Right lobe of liver (tissue), 6 donors: ENCODE data around the gene TLR10. TPM values are rescaled to one million over a fixed set of nuclear protein-coding genes. Genes with fewer than 3 reads are reported as not detected.
A peak's percentile ranks its signal among the peaks of the same experiment; 100 is the strongest.

Source experiments
- ATAC-seq, 4 donors: fragments of 200-7000 bp; cut with Tn5 transposase; one replicate each; pipeline ENCODE4 v1.9.1; 2020; ENCODE audit warnings: mild to moderate bottlenecking in 4 of 4, moderate library complexity in 4 of 4
- DNase-seq, 3 donors: peaks; one replicate each; pipeline ENCODE4 v3.0.0-alpha.2; 2020
- H3K27ac ChIP-seq, 3 donors: fragments of 200-600 bp; one replicate each; pipeline ENCODE4 v1.8.0; 2022
- H3K27me3 ChIP-seq, 2 donors: fragments of 200-600 bp; one replicate each; pipeline ENCODE4 v1.8.0; 2022
- H3K36me3 ChIP-seq, 4 donors: fragments of 200-600 bp; sonication (generic) in 1 of 4; one replicate each; pipeline versions ENCODE4 v1.5.1 to v1.8.0; 2017 to 2022; ENCODE audit warnings: control low read depth in 1 of 4
- H3K4me1 ChIP-seq, 4 donors: fragments of 200-600 bp; sonication (generic) in 1 of 4; one replicate each; pipeline versions ENCODE4 v1.5.1 to v1.8.0; 2017 to 2022; ENCODE audit warnings: control low read depth in 1 of 4
- H3K4me3 ChIP-seq, 3 donors: fragments of 200-600 bp; one replicate each; pipeline ENCODE4 v1.8.0; 2022
- H3K9me3 ChIP-seq, 4 donors: fragments of 200-600 bp; sonication (generic) in 1 of 4; one replicate each; pipeline versions ENCODE4 v1.5.1 to v1.8.0; 2017 to 2022; ENCODE audit warnings: control low read depth in 1 of 4
- CTCF ChIP-seq, 4 donors: fragments of 200-600 bp in 3 of 4; fragments of 450-650 bp in 1 of 4; IDR thresholded peaks; one replicate each; pipeline versions ENCODE4 v1.5.1 to v1.8.0; 2016 to 2022; ENCODE audit warnings: antibody characterized with exemption in 4 of 4, mild to moderate bottlenecking in 2 of 4
- POLR2A ChIP-seq: fragments of 450-650 bp; IDR thresholded peaks from one replicate; pipeline ENCODE4 v1.6.1; 2017; ENCODE audit warnings: antibody characterized with exemption, mild to moderate bottlenecking
- whole genome bisulfite sequencing: methylation state at CpG from one replicate; pipeline ENCODE4 v1.1.6; 2018; ENCODE audit warnings: low coverage, low lambda C conversion rate; ENCODE audit not compliant: insufficient coverage; ENCODE audit errors: missing lambda C conversion rate; 5-methylcytosine and 5-hydroxymethylcytosine counted together
- intact Hi-C, 2 donors: fragments of 100-400 bp; cut with DNase I; formaldehyde crosslinking; loops; one replicate each; pipeline versions ENCODE4 v1.11.2 to v1.14.1; 2022
- small RNA-seq, 2 experiments: library from RNA; depleted of rRNA; stranded (forward); fragments of <200 nt; gene quantifications; one replicate each; pipeline ENCODE3, GENCODE V24; 2016
- total RNA-seq, 6 experiments: library from RNA; depleted of rRNA in 2 of 6; stranded (reverse); fragments of >200 nt in 2 of 6; fragmentation: NEBNext Ultra II Directional in 3 of 6; extraction: Animal tissue kit (Norgen Biotek cat#: 25700) in 3 of 6; gene quantifications; one replicate each; pipeline versions ENCODE4 v1.1.0 to v1.2.4, GENCODE V29; 2016 to 2023
- donor health status: DM: no; HTN: yes; CAD: no.
- donor health status: DM: no; HTN: no; CAD: no.
- donor health status: DM: no; HTN: no; CAD: no.
- donor health status: DM: no; HTN: yes; CAD: no.
- donor health status: DM: no; HTN: yes; CAD: no.

The TLR10 gene
- total RNA-seq, 6 experiments from 2014 or later, result 0.16 to 0.68 (median 0.39) TPM; not detected in 2

- DNase-seq (no peak), ATAC-seq (peak in 2 of 4 donors; percentile 23 to 30)
- no peak overlapping the region for H3K27ac ChIP-seq
- peaks cover 0 to 3% (median 0%) of the 10 kb centered on the region in 4 donors for H3K4me1 ChIP-seq
- H3K27me3 ChIP-seq, result no peaks in the 10 kb centered on the region
- H3K36me3 ChIP-seq, result no peaks in the 10 kb centered on the region
- no peaks in the 10 kb centered on the region for H3K9me3 ChIP-seq
- WGBS, result 46% methylated on average over 2 of the region's 4 CpGs
- H3K4me3 ChIP-seq, result no peak overlapping the region
- intact Hi-C loops, result no loop called here
- TF ChIP-seq POLR2A (no peak), CTCF (IDR thresholded peaks at IDR 0.05) (peak in 1 of 4 donors; percentile 12)
Observed at GRCh38 chr4:38728631-38729141, 54.1 kb downstream of the TLR10 start.

GRCh38 chr4:38724475-38724808, 58.3 kb downstream of the TLR10 start:
- no peaks in the 10 kb centered on the region for H3K9me3 ChIP-seq
- H3K27ac ChIP-seq, result no peak overlapping the region
- intact Hi-C loops, result no loop called here
- TF ChIP-seq POLR2A (no peak), CTCF (IDR thresholded peaks at IDR 0.05) (no peak)
- H3K27me3 ChIP-seq, result no peaks in the 10 kb centered on the region
- no peaks in the 10 kb centered on the region for H3K36me3 ChIP-seq
- 97% methylated on average over 2 of the region's 3 CpGs for WGBS
- no peak for ATAC-seq
- no peak overlapping the region for H3K4me3 ChIP-seq
- DNase-seq, result no peak
- peaks cover 0 to 3% (median 0%) of the 10 kb centered on the region in 4 donors for H3K4me1 ChIP-seq

- DNase-seq, result no peak
Observed at GRCh38 chr4:38723726-38724474, 58.9 kb downstream of the TLR10 start.

GRCh38 chr4:38723114-38723513, 59.7 kb downstream of the TLR10 start:
- TF ChIP-seq CTCF (IDR thresholded peaks at IDR 0.05) (no peak), POLR2A (no peak)
- Histone ChIP-seq H3K4me3 (no peak overlapping the region), H3K4me1 (no peaks in the 10 kb centered on the region), H3K36me3 (no peaks in the 10 kb centered on the region), H3K9me3 (no peaks in the 10 kb centered on the region), H3K27ac (no peak overlapping the region), H3K27me3 (no peaks in the 10 kb centered on the region)
- DNase-seq (no peak), ATAC-seq (peak in 1 of 4 donors; percentile 34)
- intact Hi-C loops, result no loop called here
- 97% methylated on average over 4 of the region's 4 CpGs for WGBS

More at GRCh38 chr4:38723726-38724474, 58.9 kb downstream of the TLR10 start:
- peaks cover 0 to 3% (median 0%) of the 10 kb centered on the region in 4 donors for H3K4me1 ChIP-seq
- H3K9me3 ChIP-seq, result no peaks in the 10 kb centered on the region
- WGBS, result 78% methylated on average over 7 of the region's 7 CpGs
- TF ChIP-seq POLR2A (no peak), CTCF (IDR thresholded peaks at IDR 0.05) (no peak)
- no peak overlapping the region for H3K27ac ChIP-seq
- H3K36me3 ChIP-seq, result no peaks in the 10 kb centered on the region
- no peaks in the 10 kb centered on the region for H3K27me3 ChIP-seq
- ATAC-seq, result no peak
- intact Hi-C loops, result no loop called here
- H3K4me3 ChIP-seq, result no peak overlapping the region

Small RNA genes lying within 50 kb of the gene (small RNA-seq; reads per million reads assigned to genes)
- gene RNA5SP158, result 0 reads per million in 2 experiments

Other genes with a start within 250 kb of the TLR10 start
- gene KLF3, start 118.8 kb downstream of the TLR10 start, total RNA-seq, result 10 to 100 TPM; 21.3 to 37.6 (median 26.8) TPM
- 10 to 100 TPM in 1 of 6 experiments, 1 to 10 TPM in 5; 5.1 to 10.5 (median 7.8) TPM for gene TLR1, start 21.8 kb upstream of the TLR10 start, total RNA-seq
- 1 to 10 TPM; 1.2 to 3.4 (median 2.4) TPM for gene TLR6, start 73.8 kb upstream of the TLR10 start, total RNA-seq
- 10 to 100 TPM; 55.3 to 88.9 (median 69.4) TPM for gene FAM114A1, start 84.8 kb upstream of the TLR10 start, total RNA-seq
- 1 to 10 TPM in 4 of 6 experiments, under 1 TPM in 1, not detected in 1; 0.29 to 2.8 (median 1.2) TPM for gene TMEM156, start 249.4 kb upstream of the TLR10 start, total RNA-seq